Fibroblast of lung (primary cell): ENCODE results near the gene UGT1A5. TPM values are rescaled to one million over a fixed set of nuclear protein-coding genes. Genes with fewer than 3 reads are reported as not detected.

ENCODE experiments used
- DNase-seq, 2 donors: peaks; one replicate each; pipeline versions ENCODE4 v3.0.0 to v3.0.0-alpha.2; 2010; ENCODE audit warnings: low read depth in 2 of 2
- H2AFZ ChIP-seq: 2 replicates; pipeline ENCODE4 v1.5.1; 2012; ENCODE audit warnings: low read length, control low read depth, inconsistent platforms
- H3K27ac ChIP-seq: 2 replicates; pipeline ENCODE4 v1.5.1; 2011; ENCODE audit warnings: low read length, control low read depth; ENCODE audit not compliant: insufficient read depth
- H3K27me3 ChIP-seq: 2 replicates; pipeline ENCODE4 v1.5.1; 2011; ENCODE audit warnings: mild to moderate bottlenecking, low read length; ENCODE audit not compliant: control insufficient read depth, insufficient read depth
- H3K36me3 ChIP-seq: 2 replicates; pipeline ENCODE4 v1.5.1; 2011; ENCODE audit warnings: low read length; ENCODE audit not compliant: control insufficient read depth, insufficient read depth
- H3K4me1 ChIP-seq: 2 replicates; pipeline ENCODE4 v1.5.1; 2011; ENCODE audit warnings: low read length; ENCODE audit not compliant: control insufficient read depth, insufficient read depth; ENCODE audit errors: extremely low read depth
- H3K4me2 ChIP-seq: 2 replicates; pipeline ENCODE4 v1.5.1; 2011; ENCODE audit warnings: low read length, control low read depth; ENCODE audit not compliant: insufficient read depth; ENCODE audit errors: extremely low read depth
- H3K4me3 ChIP-seq, 4 experiments: fragments of 200-600 bp in 1 of 4; sonication (generic) in 1 of 4; replicated peaks in 1 of 4; 2 replicates each; pipeline ENCODE4 v1.5.1; 2011 to 2016; ENCODE audit warnings: low read length in 4 of 4, low read depth in 3 of 4, mild to moderate bottlenecking in 3 of 4, control low read depth in 2 of 4, inconsistent platforms in 1 of 4, mixed read lengths in 1 of 4; ENCODE audit not compliant: insufficient read depth in 1 of 4; ENCODE audit errors: control extremely low read depth in 1 of 4
- H3K79me2 ChIP-seq: 2 replicates; pipeline ENCODE4 v1.5.1; 2012; ENCODE audit warnings: mild to moderate bottlenecking, low read length, inconsistent platforms; ENCODE audit not compliant: control insufficient read depth, insufficient read depth
- H3K9ac ChIP-seq: 2 replicates; pipeline ENCODE4 v1.5.1; 2011; ENCODE audit warnings: mild to moderate bottlenecking, low read length, control low read depth; ENCODE audit not compliant: insufficient read depth
- H3K9me3 ChIP-seq: 2 replicates; pipeline ENCODE4 v1.5.1; 2012; ENCODE audit warnings: low read depth, low read length; ENCODE audit not compliant: control insufficient read depth, insufficient read depth
- H4K20me1 ChIP-seq: 2 replicates; pipeline ENCODE4 v1.5.1; 2011; ENCODE audit warnings: low read length; ENCODE audit not compliant: control insufficient read depth, insufficient read depth; ENCODE audit errors: extremely low read depth
- EZH2 ChIP-seq: IDR thresholded peaks from 2 replicates; pipeline ENCODE4 v1.5.1; 2012; ENCODE audit warnings: low read length, control low read depth, mild to moderate bottlenecking; ENCODE audit errors: missing control alignments
- polyA plus RNA-seq, 2 donors: library from polyadenylated mRNA; depleted of rRNA in 1 of 2; stranded (reverse) in 1 of 2; unstranded in 1 of 2; fragments of >200 nt; gene quantifications; 2 replicates each; pipeline ENCODE4 v1.2.1, GENCODE V29; 2011 to 2012; ENCODE audit warnings: missing spikeins in 1 of 2
- total RNA-seq: library from RNA; depleted of rRNA; stranded (reverse); fragments of >200 nt; gene quantifications from 2 replicates; pipeline ENCODE4 v1.2.1, GENCODE V29; 2014
- TF ChIP-seq, protein P1 (sequence below), 2 donors: IDR thresholded peaks in 1 of 2; conservative IDR thresholded peaks in 1 of 2; 1 replicate in 1 of 2; 2 replicates in 1 of 2; pipeline ENCODE4 v1.5.1; 2011 to 2012; ENCODE audit warnings: low read length in 2 of 2, control low read depth in 1 of 2, inconsistent platforms in 1 of 2, low read depth in 1 of 2, mild to moderate bottlenecking in 1 of 2

Gene UGT1A5
- total and polyA plus RNA-seq, 2 donors (not counting 1 experiment from before 2014, with no cell fraction given), result not detected

DNA sequence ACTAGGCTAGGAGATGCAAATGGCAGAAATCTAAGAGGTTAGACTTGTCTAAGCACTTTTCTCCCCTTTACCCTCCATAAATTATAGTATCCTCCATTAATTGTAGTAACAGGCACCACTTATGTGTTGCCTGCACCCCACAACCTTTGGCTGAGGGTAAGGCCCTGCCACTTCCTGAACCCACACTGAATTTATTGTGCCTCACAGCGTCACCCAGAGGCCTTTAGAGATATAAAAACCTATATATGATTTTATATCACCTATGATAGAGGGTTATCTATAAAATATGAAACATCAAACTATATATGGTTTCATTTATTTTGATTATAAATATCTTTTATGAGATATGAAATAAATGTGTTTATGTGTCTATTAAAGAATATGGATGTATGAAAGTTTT is 38.4 kb upstream of the UGT1A5 start:
- H3K36me3 ChIP-seq, result no peaks in the 10 kb centered on the region
- no peaks in the 10 kb centered on the region for H3K27me3 ChIP-seq
- no peaks in the 10 kb centered on the region for H3K9me3 ChIP-seq
- H2AFZ ChIP-seq, result no peak overlapping the region
- H3K79me2 ChIP-seq, result no peaks in the 10 kb centered on the region
- H4K20me1 ChIP-seq, result no peaks in the 10 kb centered on the region
- no peak for DNase-seq
- no peaks in the 10 kb centered on the region for H3K4me1 ChIP-seq
- H3K9ac ChIP-seq, result no peak overlapping the region
- no peak overlapping the region for H3K4me2 ChIP-seq
- H3K27ac ChIP-seq, result no peak overlapping the region
- no peak for TF ChIP-seq EZH2
- TF ChIP-seq, protein P1, sequence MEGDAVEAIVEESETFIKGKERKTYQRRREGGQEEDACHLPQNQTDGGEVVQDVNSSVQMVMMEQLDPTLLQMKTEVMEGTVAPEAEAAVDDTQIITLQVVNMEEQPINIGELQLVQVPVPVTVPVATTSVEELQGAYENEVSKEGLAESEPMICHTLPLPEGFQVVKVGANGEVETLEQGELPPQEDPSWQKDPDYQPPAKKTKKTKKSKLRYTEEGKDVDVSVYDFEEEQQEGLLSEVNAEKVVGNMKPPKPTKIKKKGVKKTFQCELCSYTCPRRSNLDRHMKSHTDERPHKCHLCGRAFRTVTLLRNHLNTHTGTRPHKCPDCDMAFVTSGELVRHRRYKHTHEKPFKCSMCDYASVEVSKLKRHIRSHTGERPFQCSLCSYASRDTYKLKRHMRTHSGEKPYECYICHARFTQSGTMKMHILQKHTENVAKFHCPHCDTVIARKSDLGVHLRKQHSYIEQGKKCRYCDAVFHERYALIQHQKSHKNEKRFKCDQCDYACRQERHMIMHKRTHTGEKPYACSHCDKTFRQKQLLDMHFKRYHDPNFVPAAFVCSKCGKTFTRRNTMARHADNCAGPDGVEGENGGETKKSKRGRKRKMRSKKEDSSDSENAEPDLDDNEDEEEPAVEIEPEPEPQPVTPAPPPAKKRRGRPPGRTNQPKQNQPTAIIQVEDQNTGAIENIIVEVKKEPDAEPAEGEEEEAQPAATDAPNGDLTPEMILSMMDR (conservative IDR thresholded peaks at IDR 0.05 in 1 of 2, IDR thresholded peaks at IDR 0.05 in 1 of 2; ENCODE audit: low read depth in 1 of 2, low read length in 2 of 2), result no peak
- H3K4me3 ChIP-seq, result no peak overlapping the region

DNA sequence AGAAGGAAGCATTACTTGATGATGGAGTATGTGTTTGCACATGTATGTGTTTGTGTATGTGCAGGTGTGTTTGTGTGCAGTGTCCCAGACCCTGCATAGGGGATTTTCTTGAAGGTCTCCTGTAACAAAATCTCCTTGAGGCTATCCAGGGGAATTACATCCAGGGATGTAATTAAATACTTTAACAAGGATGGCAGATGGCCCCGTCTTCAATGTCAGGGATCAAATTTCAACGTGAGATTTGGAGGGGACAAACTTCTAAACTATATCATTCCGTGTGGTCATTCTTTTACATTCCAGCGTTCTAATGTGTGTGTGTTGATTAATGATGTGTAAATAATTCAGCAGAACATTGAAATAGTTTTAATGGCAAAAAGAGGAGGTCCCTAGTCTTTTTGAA is 37.7 kb upstream of the UGT1A5 start:
- TF ChIP-seq, protein P1 (conservative IDR thresholded peaks at IDR 0.05 in 1 of 2, IDR thresholded peaks at IDR 0.05 in 1 of 2; ENCODE audit: low read depth in 1 of 2, low read length in 2 of 2), result no peak
- TF ChIP-seq EZH2, result no peak
- H3K9me3 ChIP-seq, result no peaks in the 10 kb centered on the region
- H3K4me3 ChIP-seq, result no peak overlapping the region
- no peak overlapping the region for H3K27ac ChIP-seq
- no peak overlapping the region for H3K4me2 ChIP-seq
- no peaks in the 10 kb centered on the region for H3K36me3 ChIP-seq
- no peaks in the 10 kb centered on the region for H3K27me3 ChIP-seq
- H3K79me2 ChIP-seq, result no peaks in the 10 kb centered on the region
- H4K20me1 ChIP-seq, result no peaks in the 10 kb centered on the region
- DNase-seq, result no peak
- no peak overlapping the region for H2AFZ ChIP-seq
- no peaks in the 10 kb centered on the region for H3K4me1 ChIP-seq
- H3K9ac ChIP-seq, result no peak overlapping the region

DNA sequence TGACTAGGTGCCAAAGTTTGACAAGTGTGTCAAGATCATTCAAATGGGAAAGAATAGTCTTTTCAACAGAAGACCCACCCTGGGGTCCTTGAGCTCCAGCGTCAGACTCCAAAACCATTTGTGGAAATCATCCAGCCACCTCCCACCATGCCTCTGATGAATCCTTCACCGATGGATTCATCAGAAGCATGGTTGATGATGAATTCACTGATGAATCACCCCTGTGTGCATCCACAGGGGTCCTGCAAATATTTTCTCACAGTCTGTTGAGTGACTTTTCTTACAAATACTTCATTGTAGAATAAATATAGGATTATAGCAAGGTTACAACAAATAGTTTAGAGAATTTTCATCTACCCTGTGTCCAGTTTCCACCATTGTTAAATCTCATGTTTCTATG is 36.7 kb upstream of the UGT1A5 start:
- DNase-seq, result peak in 1 of 2 donors; percentile 42
- Histone ChIP-seq H3K4me3 (no peak overlapping the region), H3K36me3 (no peaks in the 10 kb centered on the region), H3K9ac (no peak overlapping the region), H3K27ac (no peak overlapping the region), H2AFZ (no peak overlapping the region), H4K20me1 (no peaks in the 10 kb centered on the region), H3K4me2 (no peak overlapping the region), H3K9me3 (no peaks in the 10 kb centered on the region), H3K4me1 (no peaks in the 10 kb centered on the region), H3K79me2 (no peaks in the 10 kb centered on the region), H3K27me3 (no peaks in the 10 kb centered on the region)
- TF ChIP-seq EZH2, result no peak
- TF ChIP-seq, protein P1 (conservative IDR thresholded peaks at IDR 0.05 in 1 of 2, IDR thresholded peaks at IDR 0.05 in 1 of 2; ENCODE audit: low read depth in 1 of 2, low read length in 2 of 2), result no peak
